ENCODE results near the gene MIA2. TPM values are rescaled to one million over a fixed set of nuclear protein-coding genes. Genes with fewer than 3 reads are reported as not detected.
A peak's percentile ranks its signal among the peaks of the same experiment; 100 is the strongest.
"Not testable (repeated sequence)": the region's sequence is repeated elsewhere in the genome, so short reads cannot be mapped to it uniquely, and the experiment has no call there.

The MIA2 gene
- total RNA-seq, 1 donor from 2014 or later = 27.3 TPM

DNA sequence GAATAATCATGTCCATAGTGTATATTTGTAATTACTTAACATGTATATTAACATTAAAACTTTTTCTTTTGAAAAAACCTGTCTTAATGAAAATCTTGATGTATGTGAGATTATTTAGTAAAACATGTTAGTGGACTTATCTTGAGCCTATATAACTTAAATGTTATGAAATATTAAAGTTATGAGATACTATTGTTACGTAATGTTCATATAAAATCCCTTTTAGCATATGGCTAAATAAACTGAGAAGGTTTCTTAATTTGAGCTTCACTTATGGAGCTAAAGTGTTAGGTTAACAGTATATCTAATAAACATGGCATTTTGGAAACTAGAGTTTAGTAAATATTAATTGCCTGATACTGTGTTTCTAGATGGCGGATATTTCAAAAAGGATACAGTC, 59.9 kb downstream of the MIA2 start:
- no peak overlapping the region for H3K27ac Mint-ChIP-seq (ENCODE audit: unreplicated experiment)
- TF ChIP-seq, protein P1, sequence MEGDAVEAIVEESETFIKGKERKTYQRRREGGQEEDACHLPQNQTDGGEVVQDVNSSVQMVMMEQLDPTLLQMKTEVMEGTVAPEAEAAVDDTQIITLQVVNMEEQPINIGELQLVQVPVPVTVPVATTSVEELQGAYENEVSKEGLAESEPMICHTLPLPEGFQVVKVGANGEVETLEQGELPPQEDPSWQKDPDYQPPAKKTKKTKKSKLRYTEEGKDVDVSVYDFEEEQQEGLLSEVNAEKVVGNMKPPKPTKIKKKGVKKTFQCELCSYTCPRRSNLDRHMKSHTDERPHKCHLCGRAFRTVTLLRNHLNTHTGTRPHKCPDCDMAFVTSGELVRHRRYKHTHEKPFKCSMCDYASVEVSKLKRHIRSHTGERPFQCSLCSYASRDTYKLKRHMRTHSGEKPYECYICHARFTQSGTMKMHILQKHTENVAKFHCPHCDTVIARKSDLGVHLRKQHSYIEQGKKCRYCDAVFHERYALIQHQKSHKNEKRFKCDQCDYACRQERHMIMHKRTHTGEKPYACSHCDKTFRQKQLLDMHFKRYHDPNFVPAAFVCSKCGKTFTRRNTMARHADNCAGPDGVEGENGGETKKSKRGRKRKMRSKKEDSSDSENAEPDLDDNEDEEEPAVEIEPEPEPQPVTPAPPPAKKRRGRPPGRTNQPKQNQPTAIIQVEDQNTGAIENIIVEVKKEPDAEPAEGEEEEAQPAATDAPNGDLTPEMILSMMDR (IDR thresholded peaks at IDR 0.05) = no peak
- H3K4me1 Mint-ChIP-seq (ENCODE audit: low read depth) = no peaks in the 10 kb centered on the region

DNA sequence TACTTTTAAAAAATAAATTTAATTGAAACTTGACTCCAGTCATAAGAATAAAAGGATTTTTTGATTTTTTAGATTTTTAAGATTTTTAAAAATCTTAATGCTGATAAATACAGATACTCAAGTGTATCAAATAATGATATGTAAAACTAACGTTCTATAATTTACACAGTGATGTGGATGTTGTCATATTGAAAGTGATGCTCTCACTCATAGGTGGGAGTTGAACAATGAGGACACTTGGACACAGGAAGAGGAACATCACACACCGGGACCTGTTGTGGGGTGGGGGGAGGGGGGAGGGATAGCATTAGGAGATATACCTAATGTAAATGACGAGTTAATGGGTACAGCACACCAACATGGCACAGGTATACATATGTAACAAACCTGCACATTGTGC, 66.7 kb downstream of the MIA2 start:
- not testable (repeated sequence) for H3K27ac Mint-ChIP-seq (ENCODE audit: unreplicated experiment); DNase-seq (ENCODE audit: low spot score); H3K27me3 Mint-ChIP-seq (ENCODE audit: low read depth); H3K9me3 Mint-ChIP-seq (ENCODE audit: low read depth); H3K4me3 Mint-ChIP-seq (ENCODE audit: unreplicated experiment)
- peaks cover 19% of the 10 kb centered on the region for H3K4me1 Mint-ChIP-seq (ENCODE audit: low read depth)
- peaks cover 28% of the 10 kb centered on the region for H3K36me3 Mint-ChIP-seq (ENCODE audit: low read depth)

More for the DNA sequence above, 59.9 kb downstream of the MIA2 start:
- no peak overlapping the region for H3K4me3 Mint-ChIP-seq (ENCODE audit: unreplicated experiment)
- H3K9me3 Mint-ChIP-seq (ENCODE audit: low read depth) = no peaks in the 10 kb centered on the region
- peaks cover 15% of the 10 kb centered on the region for H3K36me3 Mint-ChIP-seq (ENCODE audit: low read depth)
- no peaks in the 10 kb centered on the region for H3K27me3 Mint-ChIP-seq (ENCODE audit: low read depth)
- no peak for DNase-seq (ENCODE audit: low spot score)

DNA sequence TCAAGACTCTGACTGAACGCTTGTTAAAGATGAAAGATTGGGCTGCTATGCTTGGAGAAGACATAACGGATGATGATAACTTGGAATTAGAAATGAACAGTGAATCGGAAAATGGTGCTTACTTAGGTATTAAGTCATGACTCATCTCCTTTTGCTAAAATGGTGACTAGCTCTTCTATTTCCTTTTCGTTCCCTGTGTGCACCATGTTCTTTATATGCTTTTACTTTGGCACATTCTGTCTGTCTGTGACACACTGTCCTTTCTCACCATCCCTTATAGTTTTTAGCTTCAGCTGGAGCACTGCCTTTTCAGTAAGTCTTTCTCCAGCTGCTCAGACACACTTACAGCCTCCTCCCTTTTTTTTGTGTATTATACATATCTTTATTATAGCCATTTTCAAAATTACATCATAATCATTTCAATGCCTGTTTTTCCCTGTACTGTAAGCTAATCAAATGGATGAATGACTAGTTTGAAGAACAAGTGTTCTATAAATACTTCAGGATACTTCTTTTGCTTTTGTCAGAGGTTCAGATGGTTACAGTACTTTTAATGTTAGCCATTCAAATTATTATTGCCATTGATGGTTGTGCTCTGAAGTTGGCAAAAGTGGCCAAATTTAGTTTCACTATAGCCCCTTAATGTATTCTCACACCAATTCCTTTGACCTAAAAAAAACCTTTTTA, 68.6 kb downstream of the MIA2 start:
- Mint-ChIP-seq H3K27ac (ENCODE audit: unreplicated experiment) (peak overlapping the region; percentile 78), H3K36me3 (ENCODE audit: low read depth) (peaks cover 27% of the 10 kb centered on the region), H3K9me3 (ENCODE audit: low read depth) (no peaks in the 10 kb centered on the region), H3K4me1 (ENCODE audit: low read depth) (peaks cover 19% of the 10 kb centered on the region), H3K27me3 (ENCODE audit: low read depth) (no peaks in the 10 kb centered on the region), H3K4me3 (ENCODE audit: unreplicated experiment) (no peak overlapping the region)
- TF ChIP-seq, protein P1 (IDR thresholded peaks at IDR 0.05) = no peak
- no peak for DNase-seq (ENCODE audit: low spot score)

DNA sequence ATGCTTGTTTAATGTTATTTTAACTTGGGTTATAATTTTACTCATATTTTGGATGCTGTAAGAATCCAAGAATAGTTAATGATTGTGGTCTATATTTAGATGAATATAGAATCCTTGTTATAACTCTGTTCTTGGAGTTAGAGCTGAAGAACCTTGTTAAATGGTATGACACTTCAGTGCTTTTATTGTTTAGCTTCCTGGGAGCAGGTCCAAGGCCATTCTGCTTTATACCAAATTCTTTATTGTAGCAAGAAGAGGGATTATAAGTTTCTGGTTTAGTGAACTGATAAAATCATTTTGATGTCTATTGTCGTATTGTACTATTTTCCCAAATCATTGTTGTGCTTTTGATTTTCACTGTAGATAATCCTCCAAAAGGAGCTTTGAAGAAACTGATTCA, 69.4 kb downstream of the MIA2 start:
- peaks cover 19% of the 10 kb centered on the region for H3K4me1 Mint-ChIP-seq (ENCODE audit: low read depth)
- no peak for DNase-seq (ENCODE audit: low spot score)

DNA sequence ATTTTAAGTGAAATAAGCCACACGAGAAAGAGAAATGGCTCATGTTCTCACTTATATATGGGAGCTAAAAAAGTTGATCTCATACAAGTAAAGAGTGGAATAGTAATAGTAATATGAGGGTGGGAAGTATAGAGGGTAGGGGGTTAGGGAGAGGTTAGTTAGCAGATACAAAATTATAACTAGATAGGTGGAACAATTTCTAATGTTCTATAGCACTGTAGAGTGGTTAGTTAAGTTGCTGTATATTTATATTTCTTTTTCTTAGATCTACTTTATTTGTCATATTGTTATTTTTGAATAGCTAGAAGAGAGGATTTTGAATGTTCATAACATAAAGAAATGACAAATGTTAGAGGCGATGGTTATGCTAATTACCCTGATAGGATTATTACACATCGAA, 74.1 kb downstream of the MIA2 start:
- Mint-ChIP-seq H3K9me3 (ENCODE audit: low read depth) (no peaks in the 10 kb centered on the region), H3K27ac (ENCODE audit: unreplicated experiment) (no peak overlapping the region), H3K4me3 (ENCODE audit: unreplicated experiment) (no peak overlapping the region), H3K4me1 (ENCODE audit: low read depth) (peaks cover 9% of the 10 kb centered on the region), H3K36me3 (ENCODE audit: low read depth) (peaks cover 23% of the 10 kb centered on the region), H3K27me3 (ENCODE audit: low read depth) (no peaks in the 10 kb centered on the region)
- TF ChIP-seq, protein P1 (IDR thresholded peaks at IDR 0.05) = no peak
- DNase-seq (ENCODE audit: low spot score) = no peak

More for the DNA sequence above, 69.4 kb downstream of the MIA2 start:
- Mint-ChIP-seq H3K27me3 (ENCODE audit: low read depth) (no peaks in the 10 kb centered on the region), H3K27ac (ENCODE audit: unreplicated experiment) (no peak overlapping the region), H3K4me3 (ENCODE audit: unreplicated experiment) (no peak overlapping the region), H3K9me3 (ENCODE audit: low read depth) (no peaks in the 10 kb centered on the region), H3K36me3 (ENCODE audit: low read depth) (peaks cover 23% of the 10 kb centered on the region)
- TF ChIP-seq, protein P1 (IDR thresholded peaks at IDR 0.05) = no peak

DNA sequence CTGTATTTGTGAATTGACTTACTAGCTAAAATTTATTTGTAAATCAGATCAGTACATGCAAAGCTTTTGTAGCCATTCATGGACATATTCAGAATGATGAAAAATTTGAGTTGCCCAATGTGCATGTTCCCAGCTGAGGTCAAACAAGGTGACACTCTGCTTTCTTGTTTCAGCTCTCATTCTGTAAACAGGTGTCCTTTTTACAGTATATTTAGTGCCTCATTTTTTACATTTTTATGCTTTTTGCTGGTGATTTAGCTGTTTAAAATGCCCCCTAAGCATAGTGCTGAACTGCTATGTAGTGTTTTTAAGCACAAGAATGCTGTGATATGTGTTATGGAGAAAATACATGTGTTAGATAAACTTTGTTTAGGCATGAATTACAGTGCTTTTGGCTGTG, 76.3 kb downstream of the MIA2 start:
- H3K9me3 Mint-ChIP-seq (ENCODE audit: low read depth) = no peaks in the 10 kb centered on the region
- TF ChIP-seq, protein P1 (IDR thresholded peaks at IDR 0.05) = no peak
- no peak overlapping the region for H3K27ac Mint-ChIP-seq (ENCODE audit: unreplicated experiment)
- no peak for DNase-seq (ENCODE audit: low spot score)
- H3K4me3 Mint-ChIP-seq (ENCODE audit: unreplicated experiment) = no peak overlapping the region
- H3K27me3 Mint-ChIP-seq (ENCODE audit: low read depth) = no peaks in the 10 kb centered on the region
- peaks cover 18% of the 10 kb centered on the region for H3K36me3 Mint-ChIP-seq (ENCODE audit: low read depth)
- no peaks in the 10 kb centered on the region for H3K4me1 Mint-ChIP-seq (ENCODE audit: low read depth)
